ENCODE results near the gene SCNN1A. TPM values are rescaled to one million over a fixed set of nuclear protein-coding genes. Genes with fewer than 3 reads are reported as not detected.

The SCNN1A gene
- total RNA-seq, 1 experiment from 2014 or later: 111 TPM

GRCh38 chr12:6384499-6385436 lies 9.4 kb upstream of the SCNN1A start:
- no peaks in the 10 kb centered on the region for H3K79me1 ChIP-seq (ENCODE audit: insufficient read depth, low read depth, low read length, poor library complexity, severe bottlenecking)
- H3K27ac ChIP-seq (ENCODE audit: insufficient read length, low read depth, low read length): no peak overlapping the region
- no peaks in the 10 kb centered on the region for H3K23me2 ChIP-seq (ENCODE audit: insufficient read length, low read depth, low read length, poor library complexity, severe bottlenecking)
- H3K27ac Mint-ChIP-seq: peak overlapping the region in 1 of 3 experiments; percentile 36; a peak in 1 of 7 replicates
- H3K4ac ChIP-seq (ENCODE audit: low read depth, low read length): no peak overlapping the region
- H3K36me3 Mint-ChIP-seq (ENCODE audit: insufficient read depth in 1 of 3, low read depth in 3 of 3): no peaks in the 10 kb centered on the region
- no peak overlapping the region for H4K5ac ChIP-seq (ENCODE audit: insufficient read length, low read depth, low read length)
- H3K14ac ChIP-seq (ENCODE audit: insufficient read depth, low read length): no peak overlapping the region; the same call in 1 of the 2 replicates
- H4K91ac ChIP-seq (ENCODE audit: insufficient read length, low read depth, low read length): no peak overlapping the region
- H3K79me2 ChIP-seq (ENCODE audit: insufficient read depth, low read length): no peaks in the 10 kb centered on the region
- no peak overlapping the region for H2BK20ac ChIP-seq (ENCODE audit: low read depth, low read length, poor library complexity, severe bottlenecking)
- H3K56ac ChIP-seq (ENCODE audit: insufficient read length, low read depth, low read length): no peak overlapping the region
- H3K4me2 ChIP-seq (ENCODE audit: insufficient read depth, insufficient read length, low read length): no peak overlapping the region
- H2AFZ ChIP-seq (ENCODE audit: low read length): no peak overlapping the region
- no peaks in the 10 kb centered on the region; the same call in 1 of the 2 replicates for H3K27me3 ChIP-seq (ENCODE audit: insufficient read depth, low read length)
- DNase-seq: peak; percentile 43
- H4K8ac ChIP-seq (replicated peaks; ENCODE audit: insufficient read length, low read depth, low read length): no peak overlapping the region
- no peak overlapping the region for H3K23ac ChIP-seq (ENCODE audit: insufficient read length, low read depth, low read length)
- WGBS (ENCODE audit: extremely low coverage, insufficient read length, low lambda C conversion rate): no CpG with 5 or more reads among the region's 36 CpGs
- no peak overlapping the region for H2BK120ac ChIP-seq (ENCODE audit: low read depth, low read length, poor library complexity, severe bottlenecking)
- H2AK5ac ChIP-seq (ENCODE audit: insufficient read length, low read length): no peak overlapping the region
- peaks cover 54 to 56% of the 10 kb centered on the region in 2 experiments for H3K4me1 Mint-ChIP-seq
- H3K18ac ChIP-seq (ENCODE audit: insufficient read length, low read depth, low read length): peak overlapping the region; percentile 11
- H4K20me1 ChIP-seq (ENCODE audit: control insufficient read depth, insufficient read depth, insufficient read length): no peaks in the 10 kb centered on the region
- TF ChIP-seq CTCF (conservative IDR thresholded peaks at IDR 0.05): no peak
- H2BK12ac ChIP-seq (ENCODE audit: insufficient read length, low read depth, low read length): no peak overlapping the region
- H3K4me1 ChIP-seq (ENCODE audit: insufficient read depth, low read length): peaks cover 8% of the 10 kb centered on the region
- no peaks in the 10 kb centered on the region; a peak in 2 of 5 replicates for H3K9me3 Mint-ChIP-seq
- no peak overlapping the region for H3K4me3 Mint-ChIP-seq
- H2BK15ac ChIP-seq (ENCODE audit: low read depth, low read length): no peak overlapping the region; the same call in 1 of the 2 replicates
- peaks cover 34% of the 10 kb centered on the region for H3K27me3 Mint-ChIP-seq (ENCODE audit: low read depth)
- H3T11ph ChIP-seq (ENCODE audit: low read length): no peak overlapping the region
- no peak overlapping the region for H2BK5ac ChIP-seq (ENCODE audit: insufficient read length, low read length)
- no peaks in the 10 kb centered on the region for H3K9me3 ChIP-seq (ENCODE audit: control insufficient read depth, low read depth, low read length)
- no peak overlapping the region for H3K9ac ChIP-seq (ENCODE audit: extremely low read depth, insufficient read length, low read length)

All from H9 (cell line).